Stimulated activated CD4-positive, alpha-beta T cell treated with anti-CD3 and anti-CD28 coated beads, TNF-alpha, amount 100 ng/mL, for 1 hour (primary cell): ENCODE results near the gene CDC42EP4.
"Not testable (repeated sequence)": the region's sequence is repeated elsewhere in the genome, so short reads cannot be mapped to it uniquely, and the experiment has no call there.

Source experiments
- DNase-seq, 3 donors: peaks; one replicate each; pipeline ENCODE4 v3.0.0-alpha.2; 2020; ENCODE audit warnings: low read depth in 3 of 3, low spot score in 1 of 3

Gene CDC42EP4

DNA sequence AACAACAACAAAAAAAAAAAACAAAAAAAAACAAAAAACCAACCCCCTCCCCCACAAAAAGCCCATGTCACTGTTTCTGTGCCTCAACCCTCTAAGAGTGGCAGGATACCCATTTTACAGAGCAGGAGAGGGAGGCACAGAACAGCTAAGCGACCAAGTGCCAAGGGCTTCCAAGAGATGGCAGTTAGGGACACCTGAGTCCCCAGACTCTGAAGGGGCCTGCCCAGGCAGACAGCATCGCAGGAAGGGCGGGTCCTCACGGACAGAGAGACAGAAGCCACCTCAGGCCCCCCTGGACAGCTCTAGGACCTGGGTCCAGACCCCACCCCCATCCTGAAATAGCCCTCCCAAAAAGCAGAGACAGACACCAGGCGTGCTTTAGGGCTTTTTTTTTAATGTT, 28.6 kb downstream of the CDC42EP4 start:
- DNase-seq, result no peak

GRCh38 chr17:73282629-73283028, 29.2 kb downstream of the CDC42EP4 start:
- no peak for DNase-seq

DNA sequence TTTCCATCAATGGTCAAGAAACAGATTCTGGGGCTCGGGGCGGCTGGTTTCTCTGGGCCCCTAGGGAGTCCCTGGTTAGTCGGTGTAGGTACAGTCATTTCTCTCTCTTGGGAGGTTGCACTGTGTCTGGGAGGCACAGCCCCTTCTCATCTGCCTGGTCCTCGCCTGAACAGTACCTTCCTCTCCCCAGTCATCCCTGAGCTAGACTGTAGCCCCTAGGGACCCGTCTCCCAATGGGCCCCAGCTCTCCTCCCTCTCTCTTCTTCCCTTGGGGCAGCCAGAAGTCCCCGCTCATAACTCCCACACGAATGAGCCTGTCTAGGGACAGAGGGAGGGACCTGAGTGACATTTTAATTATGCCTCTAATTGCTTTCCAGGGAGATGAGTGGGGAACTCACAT, 29.9 kb downstream of the CDC42EP4 start:
- DNase-seq, result no peak

GRCh38 chr17:73280191-73280590, 31.6 kb downstream of the CDC42EP4 start:
- no peak for DNase-seq

DNA sequence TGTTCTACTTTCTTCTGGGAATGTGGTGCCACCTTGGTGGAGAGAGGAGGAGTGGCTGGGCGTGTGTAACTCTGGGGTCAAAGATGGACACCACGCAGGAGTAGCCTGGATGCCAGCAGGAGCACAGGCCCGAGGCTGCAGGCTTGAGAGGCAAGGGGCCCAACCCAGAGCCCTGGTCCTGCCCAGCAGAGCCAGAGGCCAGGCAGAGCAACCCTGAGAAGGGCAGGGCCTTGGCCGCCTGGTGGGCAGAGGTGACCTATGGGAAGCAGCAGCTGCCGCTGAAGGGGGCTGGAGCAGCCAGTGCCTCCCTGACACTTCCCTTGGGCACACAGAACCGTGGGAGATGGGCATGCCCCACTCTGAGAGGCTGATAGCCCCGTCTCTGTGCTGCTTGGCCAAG, 32.1 kb downstream of the CDC42EP4 start:
- no peak for DNase-seq

DNA sequence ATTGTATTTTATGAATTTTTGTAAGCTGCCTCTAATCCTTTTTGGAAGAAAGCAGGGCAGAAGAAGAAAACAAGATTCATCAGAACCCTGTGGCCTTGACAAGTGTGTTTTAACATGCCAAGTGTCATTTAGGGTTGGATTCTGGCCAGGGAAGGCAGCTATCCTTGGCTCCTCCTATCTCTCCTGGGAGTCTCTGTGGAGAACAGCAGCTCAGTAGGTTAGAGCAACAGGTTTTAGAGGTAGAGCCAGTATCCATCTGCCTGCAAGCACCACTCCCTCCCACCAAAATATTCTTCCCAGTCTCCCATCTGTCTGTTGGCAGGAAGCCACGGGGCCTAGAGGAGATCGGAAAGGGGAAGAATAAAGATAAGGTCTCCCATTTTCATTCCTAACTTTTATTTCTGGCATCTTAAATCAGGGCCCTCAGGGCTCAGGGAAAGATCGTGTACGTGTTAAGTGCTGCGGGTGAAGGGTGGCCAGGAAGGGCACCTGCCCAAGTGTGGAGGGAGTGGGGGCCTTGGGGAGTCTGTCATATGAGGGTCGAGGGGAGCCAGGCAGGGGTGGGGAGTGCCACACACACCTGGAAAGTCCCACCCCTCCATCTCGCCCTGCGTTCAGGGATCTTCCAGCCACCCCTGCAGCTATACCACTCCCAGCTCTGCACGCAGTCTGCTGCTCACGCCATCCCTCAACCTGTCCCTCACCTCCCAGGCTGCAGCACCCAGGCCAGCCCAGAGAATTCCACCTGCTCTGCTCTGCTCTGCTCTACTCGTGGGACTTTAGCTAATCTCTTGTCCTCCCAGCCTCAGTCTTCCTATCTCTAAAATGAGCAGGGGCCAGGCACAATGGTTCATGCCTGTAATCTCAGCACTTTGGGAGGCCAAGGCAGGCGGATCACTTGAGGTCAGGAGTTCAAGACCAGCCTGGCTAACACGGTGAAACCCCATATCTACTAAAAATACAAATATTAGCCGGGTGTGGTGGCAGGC, 33.0 kb downstream of the CDC42EP4 start:
- DNase-seq, result no peak

DNA sequence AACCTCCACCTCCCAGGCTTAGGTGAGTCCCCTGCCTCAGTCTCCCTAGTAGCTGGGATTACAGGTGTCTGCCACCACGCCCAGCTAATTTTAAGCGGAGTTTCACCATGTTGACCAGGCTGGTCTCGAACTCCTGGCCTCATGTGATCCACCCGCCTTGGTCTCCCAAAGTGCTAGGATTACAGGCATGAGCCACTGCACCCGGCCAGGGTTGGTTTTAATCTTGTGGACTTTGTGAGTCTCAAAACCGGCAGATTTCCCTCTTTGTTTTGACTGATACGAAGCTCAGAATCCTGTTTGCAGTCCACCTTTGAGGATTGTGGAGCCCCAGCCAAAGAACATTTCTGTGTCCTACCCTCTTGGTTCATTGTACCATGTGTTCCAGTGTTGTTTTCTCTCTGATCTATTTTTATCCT, 33.7 kb downstream of the CDC42EP4 start:
- DNase-seq, result no peak

DNA sequence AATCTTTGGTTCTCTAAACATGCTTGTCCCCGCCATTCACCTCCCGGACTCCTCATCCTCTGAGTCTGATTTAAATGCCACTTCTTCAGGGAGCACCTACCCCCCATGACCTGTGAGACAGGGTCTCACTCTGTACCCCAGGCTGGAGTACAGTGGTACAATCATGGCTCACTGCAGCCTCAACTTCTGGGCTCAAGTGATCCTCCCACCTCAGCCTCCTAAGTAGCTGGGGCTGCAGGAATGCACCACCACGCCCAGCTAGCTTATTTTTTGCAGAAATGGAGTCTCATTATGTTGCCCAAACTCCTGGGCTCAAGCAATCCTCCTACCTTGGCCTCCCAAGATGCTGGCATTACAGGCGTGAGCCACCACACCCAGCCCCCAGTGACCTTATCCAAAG, 37.3 kb downstream of the CDC42EP4 start:
- DNase-seq, result no peak

GRCh38 chr17:73272906-73273218, 38.9 kb downstream of the CDC42EP4 start:
- no peak for DNase-seq

- DNase-seq, result no peak
These were observed 40.7 kb downstream of the CDC42EP4 start for GRCh38 chr17:73271072-73271471.

DNA sequence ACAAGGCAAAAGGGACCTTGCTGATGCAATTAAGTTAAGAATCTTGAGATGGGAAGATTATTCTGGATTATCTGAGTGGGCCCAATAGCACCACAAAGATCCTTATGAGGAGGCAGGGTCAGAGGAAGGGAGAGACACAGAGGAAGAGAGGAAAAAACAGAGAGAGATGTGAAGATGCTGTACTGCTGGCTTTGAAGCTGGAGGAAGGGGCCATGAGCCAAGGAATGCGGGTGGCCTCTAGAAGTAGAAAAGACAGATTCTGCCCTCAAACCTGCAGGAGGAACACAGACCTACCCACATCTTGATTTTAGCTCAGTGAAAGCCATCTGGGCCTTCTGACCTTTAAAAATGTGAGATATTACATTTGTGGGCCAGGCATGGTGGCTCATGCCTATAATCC, 42.0 kb downstream of the CDC42EP4 start:
- no peak for DNase-seq

DNA sequence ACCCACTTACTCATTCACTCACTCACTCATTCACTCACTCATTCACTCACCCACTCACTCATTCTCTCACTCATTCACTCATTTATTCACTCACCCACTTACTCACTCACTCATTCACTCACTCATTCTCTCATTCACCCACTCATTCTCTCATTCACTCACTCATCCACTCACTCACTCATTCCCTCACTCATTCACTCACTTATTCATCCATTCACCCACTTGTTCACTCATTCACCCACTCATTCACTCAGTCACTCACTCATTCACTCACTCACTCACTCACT, 42.5 kb downstream of the CDC42EP4 start:
- DNase-seq, result no peak

GRCh38 chr17:73268582-73269328, 43.0 kb downstream of the CDC42EP4 start:
- DNase-seq, result no peak

- DNase-seq, result no peak
These were observed 43.9 kb downstream of the CDC42EP4 start for GRCh38 chr17:73267648-73268537.

DNA sequence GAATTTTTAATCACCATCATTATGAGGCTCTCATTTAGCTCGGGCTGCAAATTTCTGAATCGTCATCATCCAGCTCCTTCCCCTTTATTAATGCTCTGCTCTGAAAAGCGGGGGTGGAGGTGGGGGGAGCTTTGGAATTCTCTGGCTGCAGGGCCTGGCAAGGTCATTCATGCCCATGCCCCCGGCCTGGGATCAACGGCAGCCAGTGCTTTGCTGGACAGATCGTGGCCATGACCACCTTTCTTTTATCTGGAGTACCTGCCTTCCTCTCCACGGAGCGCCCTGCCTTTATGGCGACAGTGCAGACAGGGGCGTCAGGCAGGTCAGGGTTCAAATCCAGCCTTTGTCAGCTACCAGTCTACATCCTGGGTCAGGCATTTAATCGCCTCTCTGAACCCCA, 45.0 kb downstream of the CDC42EP4 start:
- no peak for DNase-seq

- DNase-seq, result no peak
These were observed 45.9 kb downstream of the CDC42EP4 start for GRCh38 chr17:73265646-73266640.

DNA sequence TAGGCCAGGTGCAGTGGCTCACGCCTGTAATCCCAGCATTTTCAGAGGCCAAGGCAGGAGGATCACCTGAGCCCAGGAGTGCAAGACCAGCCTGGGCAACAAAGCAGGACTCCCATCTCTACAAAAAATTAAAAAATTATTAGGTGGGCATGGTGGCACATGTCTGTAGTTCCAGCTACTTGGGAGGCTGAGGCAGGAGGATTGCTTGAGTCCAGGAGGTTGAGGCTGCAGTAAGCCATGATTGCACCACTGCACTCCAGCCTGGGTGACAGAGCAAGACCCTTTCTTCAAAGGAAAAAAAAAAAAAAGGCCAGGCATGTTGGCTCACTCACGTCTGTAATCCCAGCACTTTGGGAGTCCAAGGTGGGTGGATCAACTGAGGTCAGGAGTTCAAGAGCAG, 47.4 kb downstream of the CDC42EP4 start:
- not testable (repeated sequence) for DNase-seq

- DNase-seq, result no peak
These were observed 48.8 kb downstream of the CDC42EP4 start for GRCh38 chr17:73262676-73263642.

DNA sequence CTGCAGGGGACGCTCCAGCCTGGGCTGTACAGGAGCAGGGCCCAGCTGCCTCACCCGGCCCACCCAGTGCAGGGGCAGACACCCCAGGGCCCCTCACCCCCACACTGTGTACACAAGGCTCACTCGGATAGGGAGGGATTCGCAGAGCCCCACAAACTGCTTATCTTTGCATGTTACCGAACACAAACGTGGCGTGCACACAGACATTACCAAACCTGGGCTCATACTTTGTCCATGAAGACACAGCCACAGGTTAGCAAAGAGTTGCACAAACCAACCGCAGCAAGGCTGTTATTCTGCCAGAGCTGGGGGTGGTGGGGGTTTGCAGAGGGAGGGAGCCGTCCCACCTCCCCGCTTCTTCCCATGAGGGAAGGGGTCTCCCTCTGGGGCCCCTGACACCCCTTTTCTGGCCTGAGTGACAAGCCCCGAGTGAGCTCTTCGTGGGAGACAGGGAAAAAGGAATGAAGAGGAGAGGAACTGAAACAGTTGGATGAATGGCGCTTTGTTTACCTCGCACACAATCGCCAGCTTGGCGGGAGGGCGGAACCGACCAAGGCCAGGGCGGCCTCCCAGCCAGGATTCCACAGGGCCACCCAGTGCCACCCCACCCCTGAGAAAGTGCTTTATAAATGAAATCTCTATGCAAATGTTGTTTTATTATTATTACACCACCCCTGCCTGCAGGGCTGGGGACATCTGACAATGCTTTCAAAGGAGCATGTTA, 49.7 kb downstream of the CDC42EP4 start:
- no peak for DNase-seq
